GM12874 (cell line): ENCODE results near the gene PCDH9.

Experiments
- TF ChIP-seq, protein P1 (sequence below): IDR thresholded peaks from 2 replicates; pipeline ENCODE4 v1.5.1; 2011; ENCODE audit warnings: low read depth, mild to moderate bottlenecking, control low read depth, low read length, moderate library complexity; ENCODE audit not compliant: insufficient read depth

Gene PCDH9

DNA sequence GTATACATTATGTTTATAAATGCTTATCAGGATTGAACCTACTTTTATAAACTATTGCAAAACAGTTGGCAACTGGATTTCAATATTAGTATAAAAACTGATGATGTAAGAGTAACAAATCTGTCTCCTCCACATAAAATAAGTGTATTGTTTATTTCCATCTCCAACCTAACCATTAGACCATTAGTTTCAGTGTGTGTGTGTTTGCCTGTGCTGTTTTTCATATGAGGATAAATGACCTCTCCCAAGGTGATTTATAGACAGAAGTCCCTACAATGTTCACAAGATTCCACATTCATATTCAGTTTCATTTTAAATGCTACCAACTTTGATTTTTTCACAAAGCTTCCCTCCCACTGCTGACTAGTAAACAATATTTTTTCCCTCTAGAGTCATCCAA is 871.6 kb downstream of the PCDH9 start:
- TF ChIP-seq, protein P1, sequence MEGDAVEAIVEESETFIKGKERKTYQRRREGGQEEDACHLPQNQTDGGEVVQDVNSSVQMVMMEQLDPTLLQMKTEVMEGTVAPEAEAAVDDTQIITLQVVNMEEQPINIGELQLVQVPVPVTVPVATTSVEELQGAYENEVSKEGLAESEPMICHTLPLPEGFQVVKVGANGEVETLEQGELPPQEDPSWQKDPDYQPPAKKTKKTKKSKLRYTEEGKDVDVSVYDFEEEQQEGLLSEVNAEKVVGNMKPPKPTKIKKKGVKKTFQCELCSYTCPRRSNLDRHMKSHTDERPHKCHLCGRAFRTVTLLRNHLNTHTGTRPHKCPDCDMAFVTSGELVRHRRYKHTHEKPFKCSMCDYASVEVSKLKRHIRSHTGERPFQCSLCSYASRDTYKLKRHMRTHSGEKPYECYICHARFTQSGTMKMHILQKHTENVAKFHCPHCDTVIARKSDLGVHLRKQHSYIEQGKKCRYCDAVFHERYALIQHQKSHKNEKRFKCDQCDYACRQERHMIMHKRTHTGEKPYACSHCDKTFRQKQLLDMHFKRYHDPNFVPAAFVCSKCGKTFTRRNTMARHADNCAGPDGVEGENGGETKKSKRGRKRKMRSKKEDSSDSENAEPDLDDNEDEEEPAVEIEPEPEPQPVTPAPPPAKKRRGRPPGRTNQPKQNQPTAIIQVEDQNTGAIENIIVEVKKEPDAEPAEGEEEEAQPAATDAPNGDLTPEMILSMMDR: no peak

DNA sequence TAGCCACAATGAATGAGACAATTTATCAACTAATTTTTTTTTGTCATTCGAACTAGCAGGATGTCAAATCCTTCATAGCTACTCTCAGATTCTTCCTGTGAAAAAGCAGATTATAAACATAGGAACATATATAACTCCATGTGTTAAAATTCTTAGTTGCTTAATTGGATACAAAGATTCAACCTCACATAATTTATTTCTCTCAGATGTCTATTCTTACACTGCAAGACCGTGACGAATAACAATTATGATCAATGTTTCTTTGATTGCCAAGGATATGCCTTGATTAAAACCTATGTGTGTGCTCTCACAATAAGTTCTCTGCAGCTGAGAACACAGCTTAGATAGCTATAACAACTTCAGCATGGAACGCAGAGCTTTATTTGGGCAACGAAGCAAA is 872.7 kb downstream of the PCDH9 start:
- TF ChIP-seq, protein P1: no peak

DNA sequence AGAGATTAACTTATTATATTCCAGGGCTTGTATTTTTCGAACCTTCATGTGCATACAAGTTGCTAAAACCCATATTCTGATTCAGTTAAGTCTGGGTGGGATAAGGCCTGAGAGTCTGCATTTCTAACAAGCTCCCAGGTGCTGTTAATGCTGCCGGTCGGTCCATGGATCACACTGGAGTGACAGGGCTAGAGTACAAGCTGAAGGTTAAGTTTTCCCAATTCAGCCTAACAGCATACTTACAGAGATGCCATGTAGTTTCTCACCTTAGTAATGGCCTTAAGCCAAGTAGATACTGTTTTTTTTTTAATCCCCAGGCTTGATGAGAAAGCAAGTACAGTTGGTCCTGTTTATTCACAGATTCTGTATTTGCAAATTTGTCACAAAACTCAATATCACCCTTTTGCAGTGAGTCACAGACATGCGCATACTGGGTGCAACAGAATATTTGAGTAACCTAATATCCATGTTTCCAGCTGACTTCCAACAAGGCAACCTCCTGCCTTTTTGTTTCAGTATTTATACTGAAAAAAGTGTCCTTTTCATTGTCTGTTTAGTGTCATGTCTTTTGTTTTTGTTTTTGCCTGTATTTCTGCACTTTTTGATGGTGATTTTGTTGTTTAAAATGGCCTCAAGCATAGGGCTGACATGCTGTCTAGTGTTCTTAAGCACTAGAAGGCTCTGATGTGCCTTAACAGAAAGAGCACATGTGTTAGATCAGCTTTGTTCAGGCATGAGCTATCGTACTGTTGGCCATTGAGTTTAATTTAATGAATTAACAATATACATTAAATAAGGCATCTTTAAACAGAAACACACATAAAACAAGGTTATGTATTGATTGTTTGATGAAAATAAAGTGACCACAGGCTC is 875.0 kb downstream of the PCDH9 start:
- TF ChIP-seq, protein P1: no peak

DNA sequence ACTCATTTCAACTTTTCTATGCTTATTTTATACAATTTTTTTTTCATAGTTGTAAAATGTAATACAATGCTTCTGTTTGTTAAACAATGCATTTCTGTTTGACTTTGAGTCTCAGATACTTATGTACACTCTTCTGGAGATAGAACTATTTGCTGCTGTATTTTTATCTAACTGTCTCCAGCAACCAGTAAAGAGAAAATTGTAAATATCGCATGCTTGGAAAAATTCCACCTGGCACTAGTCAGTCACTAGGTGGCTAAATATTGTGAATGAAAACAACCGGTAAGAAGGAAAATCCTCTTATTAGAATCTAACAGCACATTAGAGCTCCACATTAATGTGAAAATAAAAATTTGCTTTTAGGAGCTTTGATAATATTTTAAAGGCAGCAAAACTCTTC is 876.5 kb downstream of the PCDH9 start:
- TF ChIP-seq, protein P1: no peak

DNA sequence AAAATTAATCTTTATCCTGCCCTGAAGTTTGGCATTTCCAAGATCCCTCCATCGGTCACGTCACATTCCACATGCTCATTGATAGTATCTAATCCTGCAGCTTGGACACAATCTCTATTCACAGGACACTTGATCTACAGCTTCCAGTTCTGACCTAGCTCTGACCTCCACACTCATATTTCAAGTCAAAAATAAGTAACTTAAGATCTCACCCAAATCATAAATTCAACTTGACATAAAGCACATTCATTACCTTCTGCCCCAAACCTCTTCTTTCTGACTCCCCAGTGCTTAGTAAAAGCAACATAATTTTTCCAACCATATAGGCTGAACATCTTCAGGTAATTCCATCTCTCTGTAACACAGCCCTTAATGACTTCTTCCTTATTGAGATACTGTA is 880.2 kb downstream of the PCDH9 start:
- TF ChIP-seq, protein P1: no peak

DNA sequence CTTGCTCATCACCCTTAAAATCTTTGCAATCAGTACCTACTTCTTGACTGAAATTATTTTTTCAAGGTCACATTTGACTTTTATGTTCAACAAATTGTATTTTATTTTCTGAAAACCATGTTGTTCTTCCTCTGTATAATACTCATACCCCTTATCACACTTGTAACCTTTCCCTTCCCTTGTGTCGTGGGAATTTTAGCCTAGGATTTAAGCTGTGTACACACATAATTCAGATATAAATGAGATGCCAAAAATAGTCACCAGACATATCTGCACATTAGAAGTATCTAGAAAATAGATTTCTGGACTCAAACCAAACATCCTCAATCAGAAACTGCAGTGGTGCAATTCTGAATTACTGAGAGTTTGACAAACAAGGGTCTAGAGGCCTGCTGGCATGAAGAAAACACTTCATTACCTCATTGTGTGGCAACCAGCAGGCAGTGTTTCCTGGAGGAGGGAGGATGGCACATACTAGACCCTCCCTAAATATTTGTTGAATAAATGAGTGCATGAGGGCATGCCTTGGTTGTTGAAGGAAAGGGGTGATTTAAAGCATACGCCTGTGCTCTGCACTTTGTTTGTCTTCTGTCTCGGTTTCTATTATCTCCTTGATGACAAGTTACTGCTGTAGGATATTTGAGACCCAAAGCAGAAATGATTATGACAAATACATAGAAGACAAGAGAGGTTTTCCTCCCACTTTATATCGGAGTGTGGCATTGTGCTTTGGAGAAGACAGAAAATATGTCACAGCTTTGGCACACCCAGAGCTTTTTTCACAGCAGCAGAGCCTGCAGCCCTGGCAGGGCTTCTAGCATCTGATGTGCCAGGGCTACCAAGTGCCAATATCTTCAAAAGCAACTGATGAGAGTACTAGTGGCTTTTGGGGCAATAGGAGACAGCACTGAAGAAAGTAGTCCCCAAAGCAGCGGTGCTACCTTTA is 881.1 kb downstream of the PCDH9 start:
- TF ChIP-seq, protein P1: no peak

DNA sequence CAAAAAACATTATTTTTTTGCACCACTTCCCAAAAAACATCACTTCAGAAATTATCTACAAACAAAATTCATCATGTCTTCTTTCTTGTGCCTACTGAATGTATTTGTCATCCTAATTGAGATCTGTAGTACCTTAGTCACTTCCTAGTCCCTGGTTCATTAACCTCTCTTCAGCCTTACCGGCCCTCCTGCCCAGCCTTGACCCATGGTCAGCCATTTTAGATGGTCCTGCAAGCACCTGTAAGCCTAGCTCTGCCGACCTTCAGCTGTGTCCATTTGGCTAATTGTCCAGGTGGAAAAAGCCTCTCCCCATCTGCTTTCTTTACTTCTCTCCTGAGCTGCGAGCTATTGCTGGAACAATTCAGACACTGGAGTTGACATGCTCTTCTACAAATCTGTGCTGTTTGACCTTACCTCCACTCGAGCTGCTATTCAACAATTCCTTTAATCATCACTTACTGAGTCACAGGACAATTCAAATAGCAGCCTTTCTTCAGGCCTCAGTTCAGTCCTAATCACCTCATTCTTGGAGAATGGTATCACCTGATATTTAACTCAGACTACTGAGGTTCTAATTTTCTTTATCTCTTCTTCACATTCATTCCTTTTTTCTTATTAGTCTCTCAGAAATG is 882.5 kb downstream of the PCDH9 start:
- TF ChIP-seq, protein P1: no peak
